KMS-11 (cell line): ENCODE results near the gene IL11.

Experiments
- H2AFZ ChIP-seq: fragments of 200-600 bp; sonication (generic); 2 replicates; pipeline ENCODE4 v1.6.1; 2016; ENCODE audit warnings: antibody characterized with exemption, mixed run types, low read depth
- H3K27ac ChIP-seq: fragments of 200-600 bp; sonication (generic); 2 replicates; pipeline ENCODE4 v1.6.1; 2016; ENCODE audit warnings: mild to moderate bottlenecking, mixed run types
- H3K27me3 ChIP-seq: fragments of 200-600 bp; sonication (generic); 2 replicates; pipeline ENCODE4 v1.6.1; 2017; ENCODE audit warnings: mild to moderate bottlenecking, low read depth, mixed run types, moderate library complexity; ENCODE audit not compliant: insufficient read depth
- H3K36me3 ChIP-seq: fragments of 200-600 bp; sonication (generic); 2 replicates; pipeline ENCODE4 v1.6.1; 2017; ENCODE audit warnings: mild to moderate bottlenecking, mixed run types; ENCODE audit not compliant: insufficient read depth
- H3K4me1 ChIP-seq: fragments of 200-600 bp; sonication (generic); 2 replicates; pipeline ENCODE4 v1.6.1; 2016; ENCODE audit warnings: mild to moderate bottlenecking, low read depth, mixed run types; ENCODE audit not compliant: poor library complexity, severe bottlenecking
- H3K4me2 ChIP-seq: fragments of 200-600 bp; sonication (generic); 2 replicates; pipeline ENCODE4 v1.7.0; 2016; ENCODE audit warnings: mild to moderate bottlenecking, mixed run types
- H3K4me3 ChIP-seq: fragments of 200-600 bp; sonication (generic); IDR thresholded peaks from 2 replicates; pipeline ENCODE4 v1.6.1; 2017; ENCODE audit warnings: low read depth, low read length, mixed read lengths; ENCODE audit not compliant: insufficient read depth
- H3K79me2 ChIP-seq: fragments of 200-600 bp; sonication (generic); 2 replicates; pipeline ENCODE4 v1.6.1; 2016; ENCODE audit warnings: low read depth, mixed run types; ENCODE audit not compliant: insufficient read depth
- H3K9ac ChIP-seq: fragments of 200-600 bp; sonication (generic); 2 replicates; pipeline ENCODE4 v1.6.1; 2016; ENCODE audit warnings: mild to moderate bottlenecking, mixed run types
- H4K20me1 ChIP-seq: fragments of 200-600 bp; sonication (generic); 2 replicates; pipeline ENCODE4 v1.6.1; 2016; ENCODE audit warnings: mild to moderate bottlenecking, mixed run types; ENCODE audit not compliant: insufficient read depth
- CTCF ChIP-seq: fragments of 200-600 bp; sonication (generic); conservative IDR thresholded peaks from 2 replicates; pipeline ENCODE4 v1.6.1; 2017; ENCODE audit warnings: low read depth, mild to moderate bottlenecking, antibody characterized with exemption, low read length, moderate library complexity, mixed read lengths

IL11 gene

DNA sequence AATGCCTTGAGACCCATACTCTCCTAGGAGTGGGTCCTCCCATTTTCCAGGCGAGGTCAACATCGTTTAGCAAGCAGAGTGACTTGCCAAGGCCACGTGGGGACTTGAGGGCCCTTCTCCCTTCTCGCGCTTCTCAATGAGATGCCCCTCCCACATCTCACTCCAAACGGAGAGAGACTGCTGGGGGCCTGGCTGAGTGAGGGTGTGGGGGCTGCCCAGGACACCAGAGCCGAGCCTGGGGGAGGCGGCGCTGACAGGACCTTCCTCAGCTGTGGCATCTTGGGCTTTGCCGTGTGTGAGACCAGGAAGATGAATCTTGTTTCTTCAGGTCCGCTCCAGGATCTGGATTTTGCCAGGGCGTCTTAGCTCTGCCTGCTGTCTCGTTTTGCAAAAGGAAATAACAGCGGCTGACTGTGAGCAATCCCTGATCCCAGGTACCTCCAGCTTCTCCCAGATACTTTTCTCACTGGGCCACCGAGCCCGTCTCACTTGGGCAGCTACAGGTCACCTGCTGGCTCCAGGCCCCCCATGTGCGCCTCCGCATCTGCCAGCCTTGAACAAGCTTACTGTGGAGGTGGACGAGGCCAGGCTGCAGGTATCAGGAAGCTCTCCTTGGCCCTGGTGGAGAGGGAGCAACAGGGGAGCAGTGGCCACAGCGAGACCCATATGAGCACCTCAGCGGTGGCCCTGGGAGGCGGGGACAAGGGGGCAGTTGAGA is 21.8 kb downstream of the IL11 start:
- H3K27ac ChIP-seq: no peak overlapping the region
- no peak overlapping the region for H3K4me2 ChIP-seq
- H2AFZ ChIP-seq: no peak overlapping the region
- peaks cover 24% of the 10 kb centered on the region for H3K27me3 ChIP-seq
- no peak for TF ChIP-seq CTCF
- no peaks in the 10 kb centered on the region for H3K4me1 ChIP-seq
- no peak overlapping the region for H3K4me3 ChIP-seq
- no peaks in the 10 kb centered on the region for H4K20me1 ChIP-seq
- H3K36me3 ChIP-seq: no peaks in the 10 kb centered on the region
- no peak overlapping the region for H3K9ac ChIP-seq
- H3K79me2 ChIP-seq: no peaks in the 10 kb centered on the region

- no peaks in the 10 kb centered on the region for H3K36me3 ChIP-seq
- no peak overlapping the region for H2AFZ ChIP-seq
- no peak for TF ChIP-seq CTCF
- H3K79me2 ChIP-seq: no peaks in the 10 kb centered on the region
- H3K9ac ChIP-seq: no peak overlapping the region
- no peak overlapping the region for H3K27ac ChIP-seq
- H3K4me2 ChIP-seq: no peak overlapping the region
- H4K20me1 ChIP-seq: no peaks in the 10 kb centered on the region
- H3K4me3 ChIP-seq: no peak overlapping the region
- peaks cover 15% of the 10 kb centered on the region for H3K27me3 ChIP-seq
- H3K4me1 ChIP-seq: no peaks in the 10 kb centered on the region
Observed at GRCh38 chr19:55347442-55348009, 22.7 kb downstream of the IL11 start.

GRCh38 chr19:55346725-55347441 is 23.4 kb downstream of the IL11 start:
- Histone ChIP-seq H3K79me2 (no peaks in the 10 kb centered on the region), H3K9ac (no peak overlapping the region), H3K27me3 (peaks cover 8% of the 10 kb centered on the region; the same call in 1 of the 2 replicates), H2AFZ (no peak overlapping the region), H3K27ac (no peak overlapping the region), H3K4me1 (no peaks in the 10 kb centered on the region), H3K36me3 (no peaks in the 10 kb centered on the region), H3K4me3 (no peak overlapping the region), H3K4me2 (no peak overlapping the region), H4K20me1 (no peaks in the 10 kb centered on the region)
- no peak for TF ChIP-seq CTCF

- Histone ChIP-seq H3K4me2 (no peak overlapping the region), H3K27ac (no peak overlapping the region), H4K20me1 (no peaks in the 10 kb centered on the region), H3K4me3 (no peak overlapping the region), H3K36me3 (no peaks in the 10 kb centered on the region), H3K27me3 (peaks cover under 1% of the 10 kb centered on the region; the same call in 1 of the 2 replicates), H2AFZ (no peak overlapping the region), H3K9ac (no peak overlapping the region), H3K4me1 (no peaks in the 10 kb centered on the region), H3K79me2 (0 out of 2 replicates have a peak, but pooled peaks cover under 1% of the 10 kb centered on the region)
- TF ChIP-seq CTCF: no peak
Observed at GRCh38 chr19:55345818-55346724, 24.2 kb downstream of the IL11 start.
